ENCODE results near the gene TAF11L8.
"Not testable (repeated sequence)": the region's sequence is repeated elsewhere in the genome, so short reads cannot be mapped to it uniquely, and the experiment has no call there.

The TAF11L8 gene

DNA sequence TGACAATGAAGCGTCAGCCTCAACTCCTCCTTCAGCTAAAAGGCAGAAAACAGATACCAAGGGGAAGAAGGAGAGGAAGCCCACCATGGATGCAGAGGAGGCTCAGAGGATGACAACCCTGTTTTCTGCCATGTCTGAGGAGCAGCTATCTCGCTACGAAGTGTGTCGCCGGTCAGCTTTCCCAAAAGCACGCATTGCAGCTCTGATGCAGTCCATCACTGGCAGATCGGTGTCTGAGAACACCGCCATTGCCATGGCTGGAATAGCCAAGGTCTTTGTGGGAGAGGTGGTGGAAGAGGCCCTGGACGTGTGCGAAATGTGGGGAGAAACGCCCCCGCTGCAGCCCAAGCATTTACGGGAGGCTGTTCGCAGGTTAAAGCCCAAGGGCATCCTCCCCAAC lies 14.2 kb upstream of the TAF11L8 start:
- Histone ChIP-seq H3K27me3 (ENCODE audit: control insufficient read depth, low read length) (no peaks in the 10 kb centered on the region), H4K20me1 (ENCODE audit: control insufficient read depth, insufficient read depth, low read depth, low read length) (no peaks in the 10 kb centered on the region), H3K27ac (ENCODE audit: low read depth, low read length) (no peak overlapping the region), H3K4me2 (ENCODE audit: low read length) (no peak overlapping the region), H3K9me3 (ENCODE audit: control insufficient read depth, insufficient read depth, low read length) (no peaks in the 10 kb centered on the region), H3K79me2 (ENCODE audit: control insufficient read depth, low read length) (no peaks in the 10 kb centered on the region), H3K4me1 (ENCODE audit: control insufficient read depth, low read length) (no peaks in the 10 kb centered on the region), H3K9me2 (replicated peaks; ENCODE audit: control insufficient read depth, low read length) (no peaks in the 10 kb centered on the region), H3F3A (ENCODE audit: control insufficient read depth, insufficient read depth) (no peaks in the 10 kb centered on the region), H3K4me3 (ENCODE audit: low read length) (no peak overlapping the region), H3K36me3 (ENCODE audit: control insufficient read depth, low read length) (no peaks in the 10 kb centered on the region)
- TF ChIP-seq, protein P1, sequence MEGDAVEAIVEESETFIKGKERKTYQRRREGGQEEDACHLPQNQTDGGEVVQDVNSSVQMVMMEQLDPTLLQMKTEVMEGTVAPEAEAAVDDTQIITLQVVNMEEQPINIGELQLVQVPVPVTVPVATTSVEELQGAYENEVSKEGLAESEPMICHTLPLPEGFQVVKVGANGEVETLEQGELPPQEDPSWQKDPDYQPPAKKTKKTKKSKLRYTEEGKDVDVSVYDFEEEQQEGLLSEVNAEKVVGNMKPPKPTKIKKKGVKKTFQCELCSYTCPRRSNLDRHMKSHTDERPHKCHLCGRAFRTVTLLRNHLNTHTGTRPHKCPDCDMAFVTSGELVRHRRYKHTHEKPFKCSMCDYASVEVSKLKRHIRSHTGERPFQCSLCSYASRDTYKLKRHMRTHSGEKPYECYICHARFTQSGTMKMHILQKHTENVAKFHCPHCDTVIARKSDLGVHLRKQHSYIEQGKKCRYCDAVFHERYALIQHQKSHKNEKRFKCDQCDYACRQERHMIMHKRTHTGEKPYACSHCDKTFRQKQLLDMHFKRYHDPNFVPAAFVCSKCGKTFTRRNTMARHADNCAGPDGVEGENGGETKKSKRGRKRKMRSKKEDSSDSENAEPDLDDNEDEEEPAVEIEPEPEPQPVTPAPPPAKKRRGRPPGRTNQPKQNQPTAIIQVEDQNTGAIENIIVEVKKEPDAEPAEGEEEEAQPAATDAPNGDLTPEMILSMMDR (IDR thresholded peaks at IDR 0.05; ENCODE audit: low read depth, low read length, poor library complexity, severe bottlenecking) = no peak
- TF ChIP-seq EZH2phosphoT487 (IDR thresholded peaks at IDR 0.05; ENCODE audit: borderline replicate concordance, low read length) = no peak

DNA sequence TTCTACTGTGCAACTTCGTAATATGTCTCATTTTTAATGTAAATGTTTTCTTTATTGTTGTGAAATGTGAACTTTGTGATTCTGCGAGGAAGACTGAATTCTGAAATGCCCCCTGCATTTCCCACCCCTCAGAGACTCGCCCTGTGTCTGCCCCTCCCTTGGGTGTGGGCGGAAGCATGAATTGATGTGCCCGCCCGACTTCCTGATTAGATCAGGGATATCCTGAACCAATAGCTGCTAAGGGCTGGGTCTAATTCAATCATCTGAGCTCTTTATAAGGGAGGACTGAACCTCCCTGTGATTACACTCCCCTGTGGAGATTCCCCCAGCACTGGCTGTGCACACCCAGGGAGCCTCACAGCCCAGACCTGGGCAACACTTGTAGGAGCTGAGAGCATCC lies 13.1 kb upstream of the TAF11L8 start, which contains the start of gene TAF11L11:
Gene TAF11L11 (plus strand): TSS at position 304 of the 400 bp plus-strand sequence.
- not testable (repeated sequence) for H3K4me2 ChIP-seq (ENCODE audit: low read length); H3K27ac ChIP-seq (ENCODE audit: low read depth, low read length); H3K4me3 ChIP-seq (ENCODE audit: low read length); H3K27me3 ChIP-seq (ENCODE audit: control insufficient read depth, low read length); H3K4me1 ChIP-seq (ENCODE audit: control insufficient read depth, low read length); H4K20me1 ChIP-seq (ENCODE audit: control insufficient read depth, insufficient read depth, low read depth, low read length); H3K9me2 ChIP-seq (replicated peaks; ENCODE audit: control insufficient read depth, low read length); H3K9me3 ChIP-seq (ENCODE audit: control insufficient read depth, insufficient read depth, low read length); H3K36me3 ChIP-seq (ENCODE audit: control insufficient read depth, low read length); H3K79me2 ChIP-seq (ENCODE audit: control insufficient read depth, low read length); H3F3A ChIP-seq (ENCODE audit: control insufficient read depth, insufficient read depth)

DNA sequence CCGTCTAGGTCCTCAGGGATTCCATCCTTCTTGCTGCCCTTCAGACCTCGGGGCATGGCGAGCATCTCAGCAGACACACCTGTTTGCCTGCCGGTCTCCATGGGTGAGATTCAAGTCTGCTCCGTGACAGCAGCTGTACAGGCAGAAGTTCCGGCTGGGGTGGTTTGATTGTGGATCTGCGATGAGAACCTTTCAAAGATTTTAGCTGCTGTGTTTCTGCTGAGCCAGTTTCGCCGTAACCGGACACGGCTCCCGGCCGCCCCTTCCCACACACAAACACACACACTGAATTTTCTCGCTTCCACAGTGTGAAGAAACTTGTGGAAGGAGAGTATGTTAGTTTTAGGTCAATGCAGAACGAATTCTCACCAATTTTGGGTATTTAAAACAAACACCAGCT lies 7.0 kb upstream of the TAF11L8 start, which contains the start of gene TAF11L10:
Gene TAF11L10 (minus strand): TSS at position 101 of the 400 bp plus-strand sequence.
- H4K20me1 ChIP-seq (ENCODE audit: control insufficient read depth, insufficient read depth, low read depth, low read length); H3K9me3 ChIP-seq (ENCODE audit: control insufficient read depth, insufficient read depth, low read length); H3K27me3 ChIP-seq (ENCODE audit: control insufficient read depth, low read length); H3K27ac ChIP-seq (ENCODE audit: low read depth, low read length); H3K79me2 ChIP-seq (ENCODE audit: control insufficient read depth, low read length); H3K9me2 ChIP-seq (replicated peaks; ENCODE audit: control insufficient read depth, low read length); H3K4me3 ChIP-seq (ENCODE audit: low read length); H3K4me2 ChIP-seq (ENCODE audit: low read length); H3K4me1 ChIP-seq (ENCODE audit: control insufficient read depth, low read length); H3K36me3 ChIP-seq (ENCODE audit: control insufficient read depth, low read length); H3F3A ChIP-seq (ENCODE audit: control insufficient read depth, insufficient read depth): not testable (repeated sequence)

DNA sequence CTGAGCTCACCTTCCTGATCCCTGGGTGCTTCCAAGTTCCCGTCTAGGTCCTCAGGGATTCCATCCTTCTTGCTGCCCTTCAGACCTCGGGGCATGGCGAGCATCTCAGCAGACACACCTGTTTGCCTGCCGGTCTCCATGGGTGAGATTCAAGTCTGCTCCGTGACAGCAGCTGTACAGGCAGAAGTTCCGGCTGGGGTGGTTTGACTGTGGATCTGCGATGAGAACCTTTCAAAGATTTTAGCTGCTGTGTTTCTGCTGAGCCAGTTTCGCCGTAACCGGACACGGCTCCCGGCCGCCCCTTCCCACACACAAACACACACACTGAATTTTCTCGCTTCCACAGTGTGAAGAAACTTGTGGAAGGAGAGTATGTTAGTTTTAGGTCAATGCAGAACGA lies 3.5 kb upstream of the TAF11L8 start, which contains the start of gene TAF11L9:
Gene TAF11L9 (minus strand): TSS at position 140 of the 400 bp plus-strand sequence.
- H3K4me2 ChIP-seq (ENCODE audit: low read length); H3K36me3 ChIP-seq (ENCODE audit: control insufficient read depth, low read length); H3K27ac ChIP-seq (ENCODE audit: low read depth, low read length); H3K9me2 ChIP-seq (replicated peaks; ENCODE audit: control insufficient read depth, low read length); H3K9me3 ChIP-seq (ENCODE audit: control insufficient read depth, insufficient read depth, low read length); H3K4me3 ChIP-seq (ENCODE audit: low read length); H3K27me3 ChIP-seq (ENCODE audit: control insufficient read depth, low read length); H3K79me2 ChIP-seq (ENCODE audit: control insufficient read depth, low read length); H4K20me1 ChIP-seq (ENCODE audit: control insufficient read depth, insufficient read depth, low read depth, low read length); H3K4me1 ChIP-seq (ENCODE audit: control insufficient read depth, low read length); H3F3A ChIP-seq (ENCODE audit: control insufficient read depth, insufficient read depth): not testable (repeated sequence)

DNA sequence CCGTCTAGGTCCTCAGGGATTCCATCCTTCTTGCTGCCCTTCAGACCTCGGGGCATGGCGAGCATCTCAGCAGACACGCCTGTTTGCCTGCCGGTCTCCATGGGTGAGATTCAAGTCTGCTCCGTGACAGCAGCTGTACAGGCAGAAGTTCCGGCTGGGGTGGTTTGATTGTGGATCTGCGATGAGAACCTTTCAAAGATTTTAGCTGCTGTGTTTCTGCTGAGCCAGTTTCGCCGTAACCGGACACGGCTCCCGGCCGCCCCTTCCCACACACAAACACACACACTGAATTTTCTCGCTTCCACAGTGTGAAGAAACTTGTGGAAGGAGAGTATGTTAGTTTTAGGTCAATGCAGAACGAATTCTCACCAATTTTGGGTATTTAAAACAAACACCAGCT lies 5.1 kb downstream of the TAF11L8 start, which contains the start of gene TAF11L7:
Gene TAF11L7 (minus strand): TSS at position 101 of the 400 bp plus-strand sequence.
- H3K27ac ChIP-seq (ENCODE audit: low read depth, low read length); H3K36me3 ChIP-seq (ENCODE audit: control insufficient read depth, low read length); H3K9me3 ChIP-seq (ENCODE audit: control insufficient read depth, insufficient read depth, low read length); H4K20me1 ChIP-seq (ENCODE audit: control insufficient read depth, insufficient read depth, low read depth, low read length); H3K4me2 ChIP-seq (ENCODE audit: low read length); H3K27me3 ChIP-seq (ENCODE audit: control insufficient read depth, low read length); H3K4me3 ChIP-seq (ENCODE audit: low read length); H3K4me1 ChIP-seq (ENCODE audit: control insufficient read depth, low read length); H3K9me2 ChIP-seq (replicated peaks; ENCODE audit: control insufficient read depth, low read length); H3K79me2 ChIP-seq (ENCODE audit: control insufficient read depth, low read length); H3F3A ChIP-seq (ENCODE audit: control insufficient read depth, insufficient read depth): not testable (repeated sequence)
